Islet of Langerhans (tissue), 1 donor: ENCODE data around the gene FNDC5.
"Not testable (repeated sequence)": the region's sequence is repeated elsewhere in the genome, so short reads cannot be mapped to it uniquely, and the experiment has no call there.

Experiments used
- FAIRE-seq: peaks from one replicate; lab custom pipeline; 2011; peaks lifted over from hg19 to GRCh38; lab: Jason Lieb, UNC

The FNDC5 gene

GRCh38 chr1:32870615-32871363, at the start of gene FNDC5:
FNDC5 (minus strand) TSS chr1:32870912.
- no peak for FAIRE-seq

- FAIRE-seq, result no peak
These were observed 49.4 kb upstream of the FNDC5 start for GRCh38 chr1:32919811-32920733.

- FAIRE-seq, result no peak
These were observed 47.5 kb upstream of the FNDC5 start for GRCh38 chr1:32918179-32918578.

GRCh38 chr1:32917521-32917920, 46.8 kb upstream of the FNDC5 start:
- FAIRE-seq, result no peak

GRCh38 chr1:32915766-32916706, 45.3 kb upstream of the FNDC5 start:
- no peak for FAIRE-seq

- no peak for FAIRE-seq
These were observed 39.6 kb upstream of the FNDC5 start for GRCh38 chr1:32910319-32910718.

GRCh38 chr1:32907435-32907834, 36.7 kb upstream of the FNDC5 start:
- FAIRE-seq, result no peak

GRCh38 chr1:32906654-32907053, 35.9 kb upstream of the FNDC5 start:
- FAIRE-seq, result no peak

- not testable (repeated sequence) for FAIRE-seq
These were observed 34.9 kb upstream of the FNDC5 start for GRCh38 chr1:32905588-32905987.

- FAIRE-seq, result no peak
These were observed 34.1 kb upstream of the FNDC5 start for GRCh38 chr1:32904797-32905196.

- no peak for FAIRE-seq
These were observed 33.5 kb upstream of the FNDC5 start for GRCh38 chr1:32903991-32904785.

- no peak for FAIRE-seq
These were observed 31.8 kb upstream of the FNDC5 start for GRCh38 chr1:32902535-32902920.

GRCh38 chr1:32901823-32902534, 31.3 kb upstream of the FNDC5 start:
- no peak for FAIRE-seq

- no peak for FAIRE-seq
These were observed 30.5 kb upstream of the FNDC5 start, which contains the start of gene TMEM54 for GRCh38 chr1:32900956-32901822. TMEM54 (minus strand) TSS chr1:32901389; CDS start chr1:32901238, 151 bp downstream.

- FAIRE-seq, result no peak
These were observed 29.8 kb upstream of the FNDC5 start for GRCh38 chr1:32900371-32900955.

GRCh38 chr1:32899586-32900296, 29.0 kb upstream of the FNDC5 start:
- FAIRE-seq, result no peak

- FAIRE-seq, result no peak
These were observed 28.2 kb upstream of the FNDC5 start for GRCh38 chr1:32898958-32899357.

- FAIRE-seq, result no peak
These were observed 27.3 kb upstream of the FNDC5 start for GRCh38 chr1:32898056-32898455.
